Uterus (tissue), 2 donors: ENCODE results near the gene ETDB.

ENCODE experiments used
- CTCF ChIP-seq, 4 experiments: fragments of 200-600 bp in 2 of 4; fragments of 450-650 bp in 2 of 4; sonication (generic) in 2 of 4; IDR thresholded peaks; one replicate each; pipeline ENCODE4 v1.5.1; 2016 to 2019; ENCODE audit warnings: antibody characterized with exemption in 4 of 4, mild to moderate bottlenecking in 2 of 4, moderate library complexity in 1 of 4
- POLR2A ChIP-seq, 2 donors: fragments of 450-650 bp; IDR thresholded peaks; one replicate each; pipeline ENCODE4 v1.6.1; 2016; ENCODE audit warnings: antibody characterized with exemption in 2 of 2, mild to moderate bottlenecking in 1 of 2, moderate library complexity in 1 of 2

GRCh38 chrX:135168486-135168885 is 48.2 kb upstream of the ETDB start:
- TF ChIP-seq CTCF (IDR thresholded peaks at IDR 0.05) (no peak), POLR2A (IDR thresholded peaks at IDR 0.05) (no peak)
